ENCODE measurements around the gene ANKRD26. TPM values are rescaled to one million over a fixed set of nuclear protein-coding genes. Genes with fewer than 3 reads are reported as not detected.
"Not testable (repeated sequence)": the region's sequence is repeated elsewhere in the genome, so short reads cannot be mapped to it uniquely, and the experiment has no call there.

ANKRD26 gene
- total RNA-seq, 4 donors from 2014 or later: 5.9 to 46.0 (median 21.8) TPM

DNA sequence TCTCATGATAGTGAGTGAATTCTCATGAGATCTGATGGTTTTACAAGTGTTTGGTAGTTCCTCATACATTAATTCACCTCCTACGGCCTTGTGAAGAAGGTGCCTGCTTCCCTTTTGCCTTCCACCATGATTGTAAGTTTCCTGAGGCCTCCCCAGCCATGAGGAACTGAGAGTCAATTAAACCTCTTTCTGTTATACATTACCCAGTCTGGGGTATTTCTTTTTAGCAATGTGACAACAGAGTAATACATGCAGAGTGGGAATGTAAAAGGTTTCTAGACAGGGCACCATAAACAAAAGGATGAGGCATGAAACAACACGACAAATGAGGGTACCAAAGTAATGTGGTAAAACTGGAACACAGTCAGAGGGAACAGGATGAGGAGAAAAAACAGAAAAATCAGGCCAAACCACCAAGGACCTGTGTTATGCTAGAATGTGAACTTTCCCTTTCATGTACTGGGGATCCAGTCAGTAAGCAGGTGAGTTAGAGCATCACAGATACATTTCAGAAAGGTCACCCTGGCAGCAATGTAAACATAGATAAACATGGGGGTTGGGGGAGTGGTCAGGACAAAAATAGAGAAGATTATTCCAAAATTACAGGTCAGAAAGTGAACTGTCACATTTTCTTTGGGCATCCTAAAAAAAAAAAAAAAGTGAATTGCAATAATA is 31.9 kb downstream of the ANKRD26 start:
- no peak for DNase-seq
- in situ Hi-C loops (cut with MboI; ENCODE audit: low pct_ligation_motif_present in 1 of 4, low pct_unique_long_range_greater_than_20kb in 1 of 4, low sequenced_read_pairs in 3 of 4): no loop called here
- 81% methylated on average over 2 of the region's 2 CpGs; no CpG with 5 or more reads in 1 of the 2 donors for WGBS, 2 donors (ENCODE audit: low coverage in 1 of 2)
- Histone ChIP-seq H3K4me3 (no peak overlapping the region), H3K27ac (no peak overlapping the region), H3K27me3 (no peaks in the 10 kb centered on the region), H3K4me1 (no peaks in the 10 kb centered on the region), H3K9me3 (no peaks in the 10 kb centered on the region), H3K36me3 (no peaks in the 10 kb centered on the region)
- TF ChIP-seq, protein P1, sequence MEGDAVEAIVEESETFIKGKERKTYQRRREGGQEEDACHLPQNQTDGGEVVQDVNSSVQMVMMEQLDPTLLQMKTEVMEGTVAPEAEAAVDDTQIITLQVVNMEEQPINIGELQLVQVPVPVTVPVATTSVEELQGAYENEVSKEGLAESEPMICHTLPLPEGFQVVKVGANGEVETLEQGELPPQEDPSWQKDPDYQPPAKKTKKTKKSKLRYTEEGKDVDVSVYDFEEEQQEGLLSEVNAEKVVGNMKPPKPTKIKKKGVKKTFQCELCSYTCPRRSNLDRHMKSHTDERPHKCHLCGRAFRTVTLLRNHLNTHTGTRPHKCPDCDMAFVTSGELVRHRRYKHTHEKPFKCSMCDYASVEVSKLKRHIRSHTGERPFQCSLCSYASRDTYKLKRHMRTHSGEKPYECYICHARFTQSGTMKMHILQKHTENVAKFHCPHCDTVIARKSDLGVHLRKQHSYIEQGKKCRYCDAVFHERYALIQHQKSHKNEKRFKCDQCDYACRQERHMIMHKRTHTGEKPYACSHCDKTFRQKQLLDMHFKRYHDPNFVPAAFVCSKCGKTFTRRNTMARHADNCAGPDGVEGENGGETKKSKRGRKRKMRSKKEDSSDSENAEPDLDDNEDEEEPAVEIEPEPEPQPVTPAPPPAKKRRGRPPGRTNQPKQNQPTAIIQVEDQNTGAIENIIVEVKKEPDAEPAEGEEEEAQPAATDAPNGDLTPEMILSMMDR (IDR thresholded peaks at IDR 0.05): no peak
- no peak for TF ChIP-seq POLR2AphosphoS5 (IDR thresholded peaks at IDR 0.05)
- no peak for TF ChIP-seq EP300 (IDR thresholded peaks at IDR 0.05; ENCODE audit: low read depth)
- TF ChIP-seq POLR2A (IDR thresholded peaks at IDR 0.05): no peak
- intact Hi-C loops (cut with DNase I; ENCODE audit: low total_unique reads): no loop called here

DNA sequence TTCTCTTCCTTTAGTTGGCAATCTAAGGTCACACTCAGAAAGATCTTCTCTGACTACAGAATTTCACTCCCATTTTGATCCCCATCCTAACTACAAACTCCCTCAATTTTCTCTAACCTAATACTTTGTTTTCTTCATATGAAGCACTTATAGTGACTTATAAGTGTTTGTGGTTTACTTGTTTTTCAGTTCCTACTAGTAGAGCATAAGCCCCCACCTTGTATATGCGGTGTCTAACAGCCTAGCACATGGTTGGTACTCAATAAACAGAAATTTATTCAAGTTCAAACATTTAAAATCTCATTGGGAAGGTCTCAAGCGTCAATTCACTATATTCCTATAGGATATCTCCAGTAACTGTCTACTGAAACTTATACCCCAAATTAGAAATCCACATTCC is 35.2 kb downstream of the ANKRD26 start:
- no peaks in the 10 kb centered on the region for H3K27me3 ChIP-seq
- H3K4me3 ChIP-seq: no peak overlapping the region
- H3K4me1 ChIP-seq: no peaks in the 10 kb centered on the region
- intact Hi-C loops (cut with DNase I; ENCODE audit: low total_unique reads): no loop called here
- in situ Hi-C loops (cut with MboI; ENCODE audit: low pct_ligation_motif_present in 1 of 4, low pct_unique_long_range_greater_than_20kb in 1 of 4, low sequenced_read_pairs in 3 of 4): no loop called here
- TF ChIP-seq EP300 (IDR thresholded peaks at IDR 0.05; ENCODE audit: low read depth): no peak
- TF ChIP-seq, protein P1 (IDR thresholded peaks at IDR 0.05): no peak
- no peak for TF ChIP-seq POLR2A (IDR thresholded peaks at IDR 0.05)
- TF ChIP-seq POLR2AphosphoS5 (IDR thresholded peaks at IDR 0.05): no peak
- peaks cover 0 to 8% (median 0%) of the 10 kb centered on the region in 4 donors for H3K36me3 ChIP-seq
- no peak for DNase-seq
- 89 to 95% methylated on average over 2 of the region's 2 CpGs for WGBS, 2 donors (ENCODE audit: low coverage in 1 of 2)
- H3K27ac ChIP-seq: no peak overlapping the region
- no peaks in the 10 kb centered on the region for H3K9me3 ChIP-seq

DNA sequence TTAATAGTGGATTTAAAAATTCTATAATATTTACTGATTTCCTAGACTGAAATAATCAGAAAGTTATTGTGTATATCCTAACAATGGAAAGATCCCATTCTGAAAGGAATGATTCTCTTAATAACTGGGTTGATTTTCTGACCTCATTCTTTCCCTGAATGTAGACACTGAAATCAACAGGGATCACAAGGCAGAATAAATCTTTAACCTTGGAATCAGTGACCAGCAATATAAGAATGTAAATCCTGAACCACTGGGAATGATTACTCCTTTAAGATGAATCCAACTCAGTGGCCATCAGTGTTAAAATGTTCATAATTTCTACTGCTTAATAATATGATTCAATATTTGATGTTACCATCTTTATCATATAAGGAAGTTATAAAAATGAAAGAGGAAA is 47.6 kb downstream of the ANKRD26 start:
- no peak for DNase-seq
- peaks cover 0 to 20% (median 3%) of the 10 kb centered on the region in 4 donors for H3K36me3 ChIP-seq

DNA sequence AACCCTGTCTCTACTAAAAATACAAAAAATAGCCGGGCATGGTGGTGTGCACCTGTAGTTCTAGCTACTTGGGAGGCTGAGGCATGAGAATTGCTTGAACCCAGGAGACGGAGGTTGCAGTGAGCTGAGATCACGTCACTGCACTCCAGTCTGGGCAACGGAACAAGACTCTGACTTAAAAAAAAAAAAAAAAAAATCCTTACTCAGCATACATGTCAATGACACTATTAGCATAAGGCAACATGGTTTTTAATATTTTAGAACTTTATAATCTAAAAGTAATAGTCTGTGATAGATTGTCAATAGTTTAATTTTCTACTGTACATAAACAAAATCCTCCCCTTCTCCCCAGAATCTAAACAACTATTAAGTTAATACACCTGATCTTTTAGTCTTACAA is 55.0 kb downstream of the ANKRD26 start:
- intact Hi-C loops (cut with DNase I; ENCODE audit: low total_unique reads); in situ Hi-C loops (cut with MboI; ENCODE audit: low pct_ligation_motif_present in 1 of 4, low pct_unique_long_range_greater_than_20kb in 1 of 4, low sequenced_read_pairs in 3 of 4); DNase-seq; H3K9me3 ChIP-seq; H3K27ac ChIP-seq; H3K27me3 ChIP-seq; H3K4me1 ChIP-seq; H3K4me3 ChIP-seq: not testable (repeated sequence)
- 97% methylated on average over 4 of the region's 4 CpGs; no CpG with 5 or more reads in 1 of the 2 donors for WGBS, 2 donors (ENCODE audit: low coverage in 1 of 2)
- H3K36me3 ChIP-seq: peaks cover 0 to 13% (median 4%) of the 10 kb centered on the region in 4 donors

More for the DNA sequence above, 47.6 kb downstream of the ANKRD26 start:
- in situ Hi-C loops (cut with MboI; ENCODE audit: low pct_ligation_motif_present in 1 of 4, low pct_unique_long_range_greater_than_20kb in 1 of 4, low sequenced_read_pairs in 3 of 4): no loop called here
- Histone ChIP-seq H3K4me1 (no peaks in the 10 kb centered on the region), H3K27ac (no peak overlapping the region), H3K4me3 (no peak overlapping the region), H3K9me3 (no peaks in the 10 kb centered on the region), H3K27me3 (no peaks in the 10 kb centered on the region)
- TF ChIP-seq EP300 (IDR thresholded peaks at IDR 0.05; ENCODE audit: low read depth) (no peak), POLR2AphosphoS5 (IDR thresholded peaks at IDR 0.05) (no peak), POLR2A (IDR thresholded peaks at IDR 0.05) (no peak)
- TF ChIP-seq, protein P1 (IDR thresholded peaks at IDR 0.05): no peak
- intact Hi-C loops (cut with DNase I; ENCODE audit: low total_unique reads): no loop called here

DNA sequence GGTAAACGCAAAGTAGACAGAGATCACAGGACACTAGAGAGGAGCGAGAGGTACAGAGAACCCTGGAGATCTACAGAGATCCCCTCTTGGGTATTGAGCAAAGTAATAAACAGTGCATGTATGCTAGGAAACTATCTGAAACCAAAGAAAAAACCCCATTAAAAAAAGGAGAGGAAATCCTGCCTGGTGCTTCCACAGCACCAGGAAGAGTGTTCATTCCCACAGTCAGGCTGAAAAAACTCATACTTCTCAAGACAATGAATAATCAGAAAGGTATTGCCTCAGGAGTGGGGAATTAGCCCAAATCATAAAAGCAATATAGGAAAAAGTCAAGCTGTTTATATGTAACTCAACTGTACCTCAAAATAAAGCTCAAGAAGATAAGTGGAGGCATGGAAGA is 59.1 kb downstream of the ANKRD26 start:
- Histone ChIP-seq H3K4me1 (no peaks in the 10 kb centered on the region), H3K36me3 (peaks cover 0 to 17% (median 6%) of the 10 kb centered on the region in 4 donors), H3K9me3 (no peaks in the 10 kb centered on the region), H3K4me3 (no peak overlapping the region), H3K27ac (no peak overlapping the region), H3K27me3 (no peaks in the 10 kb centered on the region)
- 96% methylated on average over 2 of the region's 2 CpGs; no CpG with 5 or more reads in 1 of the 2 donors for WGBS, 2 donors (ENCODE audit: low coverage in 1 of 2)
- in situ Hi-C loops (cut with MboI; ENCODE audit: low pct_ligation_motif_present in 1 of 4, low pct_unique_long_range_greater_than_20kb in 1 of 4, low sequenced_read_pairs in 3 of 4) (no loop called here), intact Hi-C loops (cut with DNase I; ENCODE audit: low total_unique reads) (no loop called here)
- DNase-seq: no peak
- TF ChIP-seq, protein P1 (IDR thresholded peaks at IDR 0.05): no peak
- no peak for TF ChIP-seq POLR2AphosphoS5 (IDR thresholded peaks at IDR 0.05)
